Left lobe of liver (tissue), 2 donors: Measurements from ENCODE around the gene PRR7. TPM values are rescaled to one million over a fixed set of nuclear protein-coding genes. Genes with fewer than 3 reads are reported as not detected.
"Not testable (repeated sequence)": the region's sequence is repeated elsewhere in the genome, so short reads cannot be mapped to it uniquely, and the experiment has no call there.

Experiments used
- ATAC-seq: fragments of 200-7000 bp; cut with Tn5 transposase; one replicate; pipeline ENCODE4 v1.9.1; 2020; ENCODE audit warnings: mild to moderate bottlenecking, moderate library complexity
- DNase-seq: peaks from one replicate; pipeline ENCODE4 v3.0.0-alpha.2; 2020; ENCODE audit warnings: low spot score
- total RNA-seq: library from RNA; stranded (reverse); gene quantifications from one replicate; pipeline ENCODE4 v1.2.1, GENCODE V29; 2021
- donor health status: DM: no; HTN: no; CAD: no; lungs with moderate emphysema.
- donor health status: DM: no; HTN: yes; CAD: no.

Gene PRR7, protein sequence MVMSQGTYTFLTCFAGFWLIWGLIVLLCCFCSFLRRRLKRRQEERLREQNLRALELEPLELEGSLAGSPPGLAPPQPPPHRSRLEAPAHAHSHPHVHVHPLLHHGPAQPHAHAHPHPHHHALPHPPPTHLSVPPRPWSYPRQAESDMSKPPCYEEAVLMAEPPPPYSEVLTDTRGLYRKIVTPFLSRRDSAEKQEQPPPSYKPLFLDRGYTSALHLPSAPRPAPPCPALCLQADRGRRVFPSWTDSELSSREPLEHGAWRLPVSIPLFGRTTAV
- total RNA-seq = 0.63 TPM

DNA sequence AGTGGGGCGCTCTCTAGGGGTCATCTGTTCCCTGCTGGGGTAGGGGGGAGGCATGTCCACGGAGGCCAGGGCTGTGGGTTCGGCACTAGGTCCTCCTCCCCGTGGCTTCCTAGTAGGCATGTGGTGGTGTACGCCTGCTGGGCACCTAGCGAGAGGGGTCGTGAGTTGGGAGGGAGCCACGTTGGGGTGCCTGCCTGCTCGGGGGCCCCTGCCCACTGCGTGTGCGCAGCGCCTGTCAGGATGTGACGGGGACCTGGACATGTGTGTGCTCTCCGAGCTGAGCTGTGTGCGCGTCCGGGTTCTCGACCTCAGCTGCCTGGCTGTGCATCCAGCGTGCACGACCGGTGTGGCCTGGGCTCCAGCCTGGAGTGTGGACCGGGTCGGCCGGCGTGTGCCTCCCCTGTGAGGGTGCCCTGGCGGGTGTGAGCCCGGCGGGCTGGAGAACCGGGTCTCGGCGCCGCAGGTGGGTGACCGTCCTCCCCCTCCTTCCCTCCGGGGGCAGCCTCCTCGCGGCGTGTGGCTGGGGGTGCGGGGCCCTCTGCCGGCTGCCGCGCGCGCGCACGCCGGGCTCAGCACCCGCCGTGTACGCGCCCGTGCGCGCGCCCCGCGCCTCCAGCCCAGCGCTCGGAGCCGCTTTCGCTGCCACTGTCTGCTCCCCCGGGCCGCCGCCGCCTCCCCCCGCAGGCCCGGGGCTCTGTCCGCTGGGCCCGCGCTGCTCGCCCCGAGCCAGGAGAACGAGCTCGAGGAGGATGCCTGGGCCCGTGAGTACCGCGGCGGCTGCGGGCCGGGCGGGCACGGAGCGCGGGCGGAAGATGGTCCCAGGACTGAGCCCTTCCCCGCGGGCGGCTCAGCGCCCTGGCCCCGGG, at the start of gene PRR7:
Gene PRR7 (plus strand): TSS at position 615 of the 866 bp plus-strand sequence. CDS start 8,254 bp downstream, outside the sequence.
- peak; percentile 87 for ATAC-seq
- no peak for DNase-seq

DNA sequence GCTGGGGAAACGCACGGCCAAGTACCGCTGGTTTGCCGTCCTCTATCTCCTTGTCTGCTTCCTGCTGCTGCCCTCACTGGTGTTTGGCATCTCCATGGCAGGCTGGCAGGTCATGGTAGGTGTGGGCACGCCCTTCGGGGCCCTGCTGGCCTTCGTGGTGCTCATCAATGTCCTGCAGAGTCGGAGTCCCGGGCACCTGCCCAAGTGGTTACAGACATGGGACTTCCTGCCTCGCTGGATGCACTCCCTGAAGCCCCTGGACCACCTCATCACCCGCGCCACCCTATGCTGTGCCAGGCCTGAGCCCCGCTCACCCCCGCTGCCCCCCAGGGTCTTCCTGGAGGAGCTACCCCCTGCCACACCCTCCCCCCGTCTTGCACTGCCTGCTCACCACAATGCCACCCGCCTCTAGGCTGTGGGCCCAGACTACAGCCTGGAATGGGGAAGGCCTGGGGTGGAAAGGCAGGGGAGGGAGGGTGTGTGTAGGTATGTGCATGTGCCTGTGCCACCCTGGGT, 48.7 kb upstream of the PRR7 start:
- no peak for ATAC-seq

DNA sequence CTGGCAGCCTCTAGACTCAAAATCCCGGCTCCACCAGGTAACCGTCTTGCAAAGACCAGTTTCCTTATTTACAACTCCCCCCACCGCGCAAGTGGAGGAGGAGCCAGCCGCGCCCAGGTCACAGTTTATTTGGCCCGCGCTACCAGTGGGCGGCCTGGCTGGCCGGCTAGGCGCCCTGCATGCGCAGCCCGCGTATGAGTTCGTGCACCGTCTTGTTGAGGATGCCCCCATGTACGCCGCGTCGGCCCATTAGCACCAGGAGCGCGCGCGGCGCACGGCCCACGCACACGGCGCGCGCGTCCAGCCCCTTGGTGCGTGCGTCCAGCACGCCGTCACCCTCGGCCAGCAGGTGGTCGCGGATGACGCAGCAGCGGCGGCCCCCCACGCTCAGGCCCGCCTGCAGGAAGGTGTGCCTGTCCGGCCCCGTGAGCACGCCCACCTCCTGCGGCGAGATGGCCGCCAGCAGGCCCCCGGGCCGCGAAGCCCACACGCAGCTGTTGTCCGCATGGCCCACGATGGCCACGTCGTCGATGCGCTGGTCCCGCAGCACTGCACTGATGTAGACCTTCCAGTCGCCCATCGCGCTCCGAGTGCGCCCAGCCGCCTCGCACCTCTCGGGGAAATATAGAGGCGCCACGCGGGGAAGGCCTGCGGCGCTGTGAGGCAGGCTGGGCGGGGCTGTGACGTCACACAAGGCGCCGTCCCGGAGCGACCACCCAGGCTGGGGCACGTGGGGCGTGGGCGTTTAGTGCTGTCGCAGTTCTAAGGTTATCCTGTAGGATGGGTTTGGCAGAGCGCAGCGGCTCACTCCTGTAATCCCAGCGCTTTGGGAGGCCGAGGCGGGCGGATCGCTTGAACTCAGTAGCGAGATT, 46.4 kb upstream of the PRR7 start, which contains the start of gene PFN3:
Gene PFN3 (minus strand): TSS at position 665 of the 872 bp plus-strand sequence. CDS start 85 bp downstream, at position 580.
- peak; percentile 71 for ATAC-seq
- DNase-seq = no peak

More for the DNA sequence above, 48.7 kb upstream of the PRR7 start:
- DNase-seq = no peak

DNA sequence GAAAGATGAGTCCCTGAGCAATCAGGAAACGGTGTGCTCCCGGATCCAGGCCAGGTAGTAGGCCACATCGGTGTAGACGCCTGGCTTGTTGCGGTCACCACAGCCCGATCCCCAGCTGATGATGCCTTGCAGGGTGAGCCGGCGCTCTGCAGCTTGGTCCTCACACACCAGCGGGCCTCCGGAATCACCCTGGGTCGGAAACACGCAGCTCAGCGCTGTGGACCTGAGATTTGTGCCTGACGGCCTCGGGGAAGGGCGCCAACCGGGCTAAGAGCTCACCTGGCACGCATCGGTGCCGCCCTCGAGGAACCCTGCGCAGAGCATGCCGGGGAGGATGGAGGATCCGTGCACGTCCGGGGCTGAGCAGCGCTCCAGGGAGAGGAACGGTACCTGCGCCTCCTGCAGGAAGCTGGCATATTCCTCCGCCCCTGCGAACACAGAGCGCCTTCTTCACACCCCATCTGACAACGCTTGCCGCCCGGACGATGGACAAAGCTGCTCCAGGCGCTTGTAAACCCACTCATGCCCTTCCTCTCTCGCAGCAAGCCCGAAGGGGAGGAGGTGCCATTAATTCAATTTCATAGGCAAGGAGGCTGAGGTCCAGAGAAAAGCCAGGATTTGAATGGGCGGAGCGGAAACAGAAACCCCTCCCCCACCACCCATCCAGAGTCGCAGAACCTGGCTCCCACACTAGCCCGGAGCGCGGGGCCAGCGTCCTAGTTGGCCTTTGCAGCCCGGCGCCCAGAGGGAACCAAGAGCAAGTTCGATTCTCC, 44.2 kb upstream of the PRR7 start:
- DNase-seq = no peak
- no peak for ATAC-seq

DNA sequence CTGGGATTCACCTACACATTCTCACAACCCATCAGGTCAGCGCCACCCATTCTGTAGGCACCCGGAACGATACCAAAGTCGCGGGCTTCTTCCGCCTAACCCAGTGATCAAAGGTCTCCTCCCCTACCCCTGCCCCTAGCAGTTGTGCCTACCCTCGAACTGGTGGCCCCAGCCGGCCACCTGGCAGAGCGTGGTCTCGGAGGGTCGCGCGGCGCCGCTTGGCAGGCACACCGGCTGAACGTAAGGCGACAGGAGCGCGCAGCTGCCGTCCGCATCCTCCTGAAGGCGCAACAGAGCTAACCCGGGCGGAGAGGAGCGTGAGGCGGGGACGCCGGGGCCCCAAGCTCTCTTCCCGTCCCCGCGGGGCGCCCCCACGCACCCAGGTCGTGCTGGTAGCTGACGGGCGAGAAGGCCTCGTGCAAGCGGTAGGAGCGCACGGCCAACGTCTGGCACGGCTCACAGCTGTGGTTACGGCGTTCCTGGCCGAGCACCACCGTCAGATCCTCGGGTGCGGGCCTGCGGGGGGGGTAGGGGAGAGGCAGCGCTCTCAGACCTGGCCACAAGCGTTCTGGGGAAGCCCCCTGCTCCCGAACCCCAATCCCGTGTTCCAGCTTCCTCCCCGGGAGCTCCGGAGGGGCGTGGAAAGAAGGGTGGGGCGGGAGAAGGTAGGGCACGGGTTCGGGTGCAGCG, 43.4 kb upstream of the PRR7 start:
- no peak for DNase-seq
- ATAC-seq = no peak

DNA sequence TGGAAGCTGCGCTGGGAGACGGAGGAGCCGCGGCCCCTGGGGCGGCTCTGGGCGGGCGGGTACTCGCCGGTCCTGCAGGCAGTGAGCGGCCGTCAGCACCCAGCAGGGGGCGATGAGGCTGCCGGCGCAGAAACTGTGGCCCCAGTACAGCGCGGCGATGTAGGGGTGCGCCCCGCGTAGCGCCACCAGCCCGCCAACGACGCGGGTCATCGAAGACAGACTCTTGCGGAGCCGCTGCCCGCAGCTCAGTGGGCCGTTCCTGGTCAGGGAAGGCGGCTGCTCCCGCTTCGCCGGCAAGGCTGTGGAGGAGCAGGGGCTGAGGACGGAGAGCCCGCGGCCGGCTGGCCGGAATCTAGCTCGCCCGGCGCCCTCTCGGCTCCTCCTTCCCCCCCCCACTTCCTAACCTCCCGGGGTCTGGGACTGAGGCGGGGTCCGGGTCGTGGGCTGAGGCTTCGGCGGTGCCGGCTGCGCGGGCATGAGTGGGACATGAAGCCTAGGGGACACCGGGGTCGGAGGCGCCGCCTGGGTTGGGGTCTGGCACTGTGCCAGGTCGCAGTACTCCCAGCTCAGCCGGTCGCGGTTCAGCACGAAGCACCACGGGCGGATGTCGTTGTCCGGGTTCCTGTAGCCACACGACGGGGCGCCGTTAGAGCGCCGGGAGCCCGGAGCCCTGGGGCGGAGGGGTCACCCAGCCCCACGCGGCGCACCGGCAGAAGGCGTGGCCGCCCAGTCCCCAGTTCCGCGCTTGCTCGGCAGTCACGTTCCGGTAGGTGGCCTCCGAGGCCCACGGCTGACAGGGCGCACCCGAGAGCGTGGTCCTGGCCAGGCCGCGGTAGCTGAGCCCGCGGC, 42.6 kb upstream of the PRR7 start:
- DNase-seq (peak; percentile 83), ATAC-seq (peak; percentile 80)

DNA sequence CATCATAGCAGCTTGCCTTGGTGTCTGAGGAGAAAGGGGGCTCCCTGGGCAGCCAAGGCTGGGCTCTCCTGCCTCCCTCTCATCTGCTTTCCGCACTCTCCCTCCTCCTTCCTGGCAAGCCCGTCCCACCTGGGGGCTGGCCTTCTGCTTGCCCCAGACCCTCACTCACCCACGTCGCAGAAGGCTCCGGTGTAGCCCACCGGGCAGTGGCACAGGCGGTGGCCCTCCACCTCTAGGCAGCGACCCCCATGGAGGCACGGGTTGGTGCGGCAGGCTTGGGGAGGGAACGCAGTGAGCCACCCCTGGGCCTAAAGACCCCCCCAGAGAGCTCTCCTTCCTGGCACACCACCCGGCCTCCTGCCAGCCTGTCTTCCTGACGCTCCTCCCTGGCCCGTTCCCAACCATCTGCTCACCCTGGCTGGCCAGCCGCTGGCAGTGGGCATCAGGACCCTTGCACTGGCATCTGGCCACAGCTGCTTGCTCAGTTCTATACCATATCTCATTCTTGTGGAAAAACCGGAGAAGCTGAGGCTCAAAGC, 41.9 kb upstream of the PRR7 start:
- DNase-seq (no peak), ATAC-seq (no peak)

DNA sequence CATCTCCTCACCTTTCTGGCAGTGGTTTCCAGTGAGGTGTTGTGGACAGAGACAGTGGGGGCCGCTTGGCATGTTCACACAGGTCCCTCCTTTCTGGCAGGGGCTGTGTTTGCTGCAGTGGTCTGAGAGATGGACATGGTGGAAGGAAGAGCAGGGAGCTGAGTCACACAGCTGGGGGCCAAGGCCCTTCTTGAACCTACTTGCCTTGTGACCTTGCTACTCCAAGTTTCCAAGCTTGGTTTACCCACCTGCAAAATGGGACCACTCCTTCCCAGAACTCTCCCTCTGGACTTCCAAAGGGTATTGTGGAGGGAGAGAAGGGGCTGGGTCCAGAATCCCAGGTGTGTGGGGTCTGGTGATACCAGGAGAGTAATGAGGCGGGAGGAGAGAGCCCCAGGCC, 41.3 kb upstream of the PRR7 start:
- DNase-seq (no peak), ATAC-seq (no peak)

DNA sequence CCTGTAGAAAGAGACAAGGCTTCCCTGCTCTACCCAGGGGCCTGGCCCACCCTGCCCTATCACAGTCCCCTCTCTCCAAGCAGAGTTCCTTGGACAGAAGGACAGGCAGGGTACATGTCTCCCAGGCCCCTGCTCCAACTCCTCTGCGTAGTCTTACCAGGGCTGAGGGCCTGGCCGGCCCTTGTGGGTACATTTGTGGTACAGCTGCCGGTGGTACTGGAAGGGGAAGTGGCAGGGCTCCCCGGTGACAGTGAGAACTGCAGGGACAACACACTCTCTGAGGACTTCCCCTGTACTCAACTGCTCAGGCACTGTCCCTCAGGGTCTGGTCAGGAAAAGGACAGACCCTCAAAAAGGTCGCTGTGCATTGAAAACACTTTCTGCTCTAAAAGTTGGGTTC, 40.8 kb upstream of the PRR7 start:
- no peak for ATAC-seq
- no peak for DNase-seq

DNA sequence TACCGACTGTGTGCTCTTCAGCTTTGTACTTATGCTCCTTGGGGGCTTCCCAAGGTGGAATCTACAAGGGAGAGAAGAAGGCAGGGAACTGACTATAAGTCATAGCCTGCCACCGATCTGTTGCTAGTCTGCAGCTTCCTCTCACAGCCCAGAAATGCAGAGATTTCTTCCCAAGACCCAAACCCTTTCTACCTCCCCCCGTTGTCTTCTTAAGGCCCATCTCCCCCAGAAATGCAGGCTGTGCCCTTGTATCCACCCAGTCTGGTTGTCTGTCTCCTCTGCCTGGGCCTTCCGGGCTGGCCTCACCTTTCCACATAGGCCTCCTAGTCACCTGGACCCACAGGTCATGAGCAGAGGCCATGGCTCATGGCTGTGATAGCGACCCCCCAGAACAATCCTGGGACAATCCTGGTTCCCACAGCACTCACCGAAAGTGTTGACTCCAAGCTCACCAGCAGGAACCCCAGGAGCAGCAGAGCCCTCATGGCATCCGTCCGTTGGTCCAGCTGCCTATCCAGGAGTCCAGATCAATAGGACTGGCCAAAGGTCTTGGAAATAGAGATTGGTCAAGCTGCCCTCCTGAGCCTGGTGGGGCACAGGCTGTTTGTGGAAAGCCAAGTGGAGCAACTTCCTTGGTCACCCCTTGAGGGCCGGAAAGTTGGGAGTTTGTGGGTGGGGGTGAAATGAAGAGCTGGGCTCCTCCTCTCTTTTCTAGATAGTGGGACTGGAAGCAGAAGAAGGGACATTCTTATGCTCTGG, 37.4 kb upstream of the PRR7 start, which contains the start of gene F12:
Gene F12 (minus strand): TSS at position 522 of the 759 bp plus-strand sequence. CDS start 37 bp downstream, at position 485.
- DNase-seq = peak; percentile 85
- peak; percentile 84 for ATAC-seq

DNA sequence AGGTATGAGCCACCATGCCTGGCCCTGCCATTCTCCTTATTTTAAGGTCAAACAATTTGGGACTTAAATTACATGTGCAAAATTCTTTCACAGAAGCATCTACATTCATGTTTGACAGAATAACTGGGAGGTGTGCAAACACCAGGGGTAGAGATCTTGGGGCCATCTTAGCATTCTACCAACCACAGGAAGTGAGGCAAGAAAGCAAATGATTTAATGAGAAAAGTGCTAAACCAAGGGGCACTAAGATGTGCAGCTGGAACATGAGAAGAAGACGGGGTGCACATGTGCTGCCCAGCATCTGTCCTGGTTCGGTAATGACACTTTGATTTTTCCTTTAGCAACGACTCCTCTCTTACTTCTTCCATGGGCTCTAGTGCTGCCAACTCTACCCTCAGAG, 36.0 kb upstream of the PRR7 start:
- DNase-seq (no peak), ATAC-seq (no peak)

DNA sequence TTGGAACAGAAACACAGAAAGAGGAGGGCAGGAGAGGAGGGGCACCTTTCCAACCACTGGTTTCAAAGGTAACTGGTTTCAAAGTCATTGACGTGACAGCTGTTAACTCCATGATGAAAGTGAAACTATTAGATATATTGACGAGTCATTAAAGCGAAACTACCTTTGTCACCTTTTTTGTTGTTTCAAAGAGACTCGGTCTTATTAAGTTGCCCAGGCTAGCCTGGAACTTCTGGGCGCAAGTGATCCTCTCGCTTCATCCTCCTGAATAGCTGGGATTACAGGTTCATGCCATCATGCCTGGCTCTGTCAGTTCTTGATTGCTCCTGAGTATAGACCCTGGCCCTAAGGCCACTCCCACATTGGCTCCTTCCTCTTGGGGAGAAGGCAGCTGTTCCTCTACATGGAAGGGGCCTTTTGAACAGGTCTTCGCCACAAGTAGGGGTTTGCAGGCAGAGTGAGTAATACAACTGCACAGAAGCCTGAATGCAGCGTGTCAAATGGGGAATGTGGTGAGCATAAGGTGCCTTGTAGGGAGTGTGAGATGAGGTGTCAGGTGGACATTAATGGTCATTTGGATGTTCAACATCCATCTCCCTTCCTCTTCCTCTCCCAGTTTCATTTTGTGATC, 33.9 kb upstream of the PRR7 start:
- ATAC-seq = peak; percentile 69

DNA sequence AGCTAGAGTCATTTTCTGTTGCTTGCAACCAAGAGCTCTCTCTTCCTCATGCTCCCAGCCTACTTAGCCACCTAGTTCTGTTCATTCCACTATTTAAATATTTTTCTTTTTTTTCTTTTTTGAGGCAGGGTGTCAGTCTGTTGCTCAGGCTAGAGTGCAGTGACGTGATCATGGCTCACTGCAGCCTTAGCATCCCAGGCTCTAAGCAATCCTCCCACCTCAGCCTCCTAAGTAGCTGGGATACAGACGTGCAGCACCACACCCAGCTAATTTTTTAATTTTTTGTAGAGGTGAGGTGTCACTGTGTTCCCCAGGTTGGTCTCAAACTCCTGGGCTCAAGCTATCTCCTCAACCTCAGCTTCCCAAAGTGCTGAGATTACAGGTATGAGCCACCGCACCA, 32.1 kb upstream of the PRR7 start:
- DNase-seq (no peak), ATAC-seq (no peak)

More for the DNA sequence above, 33.9 kb upstream of the PRR7 start:
- DNase-seq = no peak

DNA sequence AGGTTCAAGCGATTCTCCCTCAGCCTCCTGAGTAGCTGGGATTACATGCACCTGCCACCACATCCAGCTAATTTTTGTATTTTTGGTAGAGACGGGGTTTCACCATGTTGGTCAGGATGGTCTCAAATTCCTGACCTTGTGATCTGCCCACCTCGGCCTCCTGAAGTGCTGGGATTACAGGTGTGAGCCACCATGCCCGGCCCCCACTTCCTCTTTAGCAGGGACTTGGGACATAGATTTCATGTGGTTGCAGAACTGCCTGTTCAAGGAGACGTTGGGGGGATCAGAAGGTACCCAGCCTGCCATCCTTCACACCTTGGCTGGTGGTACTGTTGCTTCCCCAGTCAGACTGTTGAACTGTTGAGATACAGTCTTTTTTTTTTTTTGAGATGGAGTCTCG, 29.5 kb upstream of the PRR7 start:
- ATAC-seq, DNase-seq: not testable (repeated sequence)

DNA sequence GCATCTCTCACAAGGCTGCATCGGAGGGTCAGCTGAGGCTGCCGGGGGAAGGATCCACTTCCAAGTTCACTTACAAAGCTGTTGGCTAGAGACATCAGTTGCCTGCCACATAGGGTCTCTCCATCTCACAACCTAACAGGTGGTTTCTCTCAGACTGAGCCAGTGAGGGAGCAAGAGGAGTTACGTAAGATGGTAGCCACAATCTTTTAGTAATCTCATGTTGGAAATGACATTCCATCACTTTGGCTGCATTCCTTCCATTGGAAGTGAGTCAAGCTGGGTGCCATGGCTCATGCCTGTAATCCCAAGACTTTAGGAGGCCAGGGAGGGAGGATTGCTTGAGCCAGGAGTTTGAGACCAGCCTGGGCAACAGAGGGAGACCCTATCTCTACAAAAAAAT, 27.6 kb upstream of the PRR7 start:
- ATAC-seq (no peak), DNase-seq (no peak)

DNA sequence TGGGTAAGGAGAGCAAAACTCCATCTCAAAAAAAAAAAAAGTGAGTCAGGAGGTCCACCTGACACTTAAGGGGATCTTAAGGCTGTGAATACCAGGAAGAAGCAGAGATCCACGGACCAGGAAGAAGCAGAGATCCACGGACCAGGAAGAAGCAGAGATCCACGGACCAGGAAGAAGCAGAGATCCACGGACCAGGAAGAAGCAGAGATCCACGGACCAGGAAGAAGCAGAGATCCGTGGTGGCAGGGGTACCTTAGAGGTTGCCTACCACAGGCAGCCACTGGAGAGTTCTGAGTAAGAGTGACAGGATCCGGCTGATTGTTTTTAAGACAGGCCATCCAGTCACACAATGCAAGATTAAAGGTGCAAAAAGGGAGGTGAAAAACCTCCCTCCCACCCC, 26.1 kb upstream of the PRR7 start:
- ATAC-seq, DNase-seq: not testable (repeated sequence)
